Hematopoietic multipotent progenitor cell (in vitro differentiated cells): ENCODE results near the gene INPPL1. TPM values are rescaled to one million over a fixed set of nuclear protein-coding genes. Genes with fewer than 3 reads are reported as not detected.
"Not testable (repeated sequence)": the region's sequence is repeated elsewhere in the genome, so short reads cannot be mapped to it uniquely, and the experiment has no call there.

Source experiments
- DNase-seq, 3 donors: peaks; one replicate each; pipeline ENCODE4 v3.0.0-alpha.2; 2011 to 2015; ENCODE audit warnings: low read depth in 2 of 3, low spot score in 2 of 3
- total RNA-seq: library from RNA; depleted of rRNA; stranded (reverse); fragments of >200 nt; gene quantifications from one replicate; pipeline ENCODE4 v1.2.3, GENCODE V29; 2012

INPPL1 gene, protein sequence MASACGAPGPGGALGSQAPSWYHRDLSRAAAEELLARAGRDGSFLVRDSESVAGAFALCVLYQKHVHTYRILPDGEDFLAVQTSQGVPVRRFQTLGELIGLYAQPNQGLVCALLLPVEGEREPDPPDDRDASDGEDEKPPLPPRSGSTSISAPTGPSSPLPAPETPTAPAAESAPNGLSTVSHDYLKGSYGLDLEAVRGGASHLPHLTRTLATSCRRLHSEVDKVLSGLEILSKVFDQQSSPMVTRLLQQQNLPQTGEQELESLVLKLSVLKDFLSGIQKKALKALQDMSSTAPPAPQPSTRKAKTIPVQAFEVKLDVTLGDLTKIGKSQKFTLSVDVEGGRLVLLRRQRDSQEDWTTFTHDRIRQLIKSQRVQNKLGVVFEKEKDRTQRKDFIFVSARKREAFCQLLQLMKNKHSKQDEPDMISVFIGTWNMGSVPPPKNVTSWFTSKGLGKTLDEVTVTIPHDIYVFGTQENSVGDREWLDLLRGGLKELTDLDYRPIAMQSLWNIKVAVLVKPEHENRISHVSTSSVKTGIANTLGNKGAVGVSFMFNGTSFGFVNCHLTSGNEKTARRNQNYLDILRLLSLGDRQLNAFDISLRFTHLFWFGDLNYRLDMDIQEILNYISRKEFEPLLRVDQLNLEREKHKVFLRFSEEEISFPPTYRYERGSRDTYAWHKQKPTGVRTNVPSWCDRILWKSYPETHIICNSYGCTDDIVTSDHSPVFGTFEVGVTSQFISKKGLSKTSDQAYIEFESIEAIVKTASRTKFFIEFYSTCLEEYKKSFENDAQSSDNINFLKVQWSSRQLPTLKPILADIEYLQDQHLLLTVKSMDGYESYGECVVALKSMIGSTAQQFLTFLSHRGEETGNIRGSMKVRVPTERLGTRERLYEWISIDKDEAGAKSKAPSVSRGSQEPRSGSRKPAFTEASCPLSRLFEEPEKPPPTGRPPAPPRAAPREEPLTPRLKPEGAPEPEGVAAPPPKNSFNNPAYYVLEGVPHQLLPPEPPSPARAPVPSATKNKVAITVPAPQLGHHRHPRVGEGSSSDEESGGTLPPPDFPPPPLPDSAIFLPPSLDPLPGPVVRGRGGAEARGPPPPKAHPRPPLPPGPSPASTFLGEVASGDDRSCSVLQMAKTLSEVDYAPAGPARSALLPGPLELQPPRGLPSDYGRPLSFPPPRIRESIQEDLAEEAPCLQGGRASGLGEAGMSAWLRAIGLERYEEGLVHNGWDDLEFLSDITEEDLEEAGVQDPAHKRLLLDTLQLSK
- total RNA-seq, result 80.0 TPM

DNA sequence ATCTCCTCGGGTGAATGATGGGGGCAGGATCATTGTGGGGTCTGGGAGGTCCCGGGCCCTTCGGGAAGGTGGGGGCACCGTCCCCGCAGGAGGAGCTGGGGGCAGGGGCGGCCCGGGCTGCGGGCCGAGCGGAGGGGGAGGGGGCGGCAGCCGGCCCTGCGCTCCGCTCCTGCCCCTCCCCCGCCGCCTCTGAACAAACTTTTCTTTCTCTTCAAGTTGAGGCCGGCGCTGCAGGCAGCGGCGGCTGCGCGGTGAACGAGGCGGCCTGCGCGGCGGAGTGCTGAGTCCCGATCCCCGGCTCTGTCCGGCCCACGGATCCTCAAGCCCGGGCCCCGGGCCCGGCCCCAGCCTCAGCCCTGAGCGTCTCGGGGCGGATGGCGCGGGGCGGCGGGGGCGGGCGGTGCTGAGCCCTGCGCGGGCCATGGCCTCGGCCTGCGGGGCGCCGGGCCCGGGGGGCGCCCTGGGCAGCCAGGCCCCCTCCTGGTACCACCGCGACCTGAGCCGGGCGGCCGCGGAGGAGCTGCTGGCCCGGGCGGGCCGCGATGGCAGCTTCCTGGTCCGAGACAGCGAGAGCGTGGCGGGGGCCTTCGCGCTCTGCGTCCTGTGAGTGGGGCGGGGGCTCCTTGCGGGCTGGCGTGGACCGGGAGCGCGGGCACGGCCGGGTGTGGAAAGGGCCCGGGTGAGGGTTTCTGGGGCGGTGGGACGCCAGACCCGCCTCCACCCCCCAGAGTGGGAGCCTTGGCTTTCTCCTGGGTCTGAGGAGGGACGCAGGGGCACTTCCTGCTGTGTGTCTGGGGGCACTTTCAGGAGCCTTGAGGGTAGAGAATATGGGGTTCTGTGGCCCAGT lies at the start of gene INPPL1:
Gene INPPL1 (plus strand): TSS at position 204 of the 847 bp plus-strand sequence. CDS start 218 bp downstream, at position 422.
- peak in 1 of 3 donors; percentile 15 for DNase-seq

DNA sequence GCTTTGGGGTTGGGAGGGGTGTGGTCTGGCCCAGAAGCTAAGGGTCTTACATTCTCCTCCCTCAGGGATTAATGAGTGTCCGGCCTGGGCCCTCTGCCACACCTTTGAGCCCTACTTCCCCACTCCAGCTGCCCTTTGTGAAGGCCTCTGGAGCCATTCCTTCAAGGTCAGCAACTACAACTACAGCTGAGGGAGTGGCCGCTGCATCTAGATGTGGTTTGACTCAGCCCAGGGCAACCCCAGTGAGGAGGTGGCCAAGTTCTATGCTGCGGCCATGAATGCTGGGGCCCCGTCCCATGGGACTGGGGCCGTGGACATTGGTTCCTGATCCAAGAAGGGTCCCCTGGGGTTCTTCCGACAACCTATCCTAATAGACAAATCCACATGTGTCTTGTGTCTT lies 46.9 kb upstream of the INPPL1 start:
- no peak for DNase-seq

DNA sequence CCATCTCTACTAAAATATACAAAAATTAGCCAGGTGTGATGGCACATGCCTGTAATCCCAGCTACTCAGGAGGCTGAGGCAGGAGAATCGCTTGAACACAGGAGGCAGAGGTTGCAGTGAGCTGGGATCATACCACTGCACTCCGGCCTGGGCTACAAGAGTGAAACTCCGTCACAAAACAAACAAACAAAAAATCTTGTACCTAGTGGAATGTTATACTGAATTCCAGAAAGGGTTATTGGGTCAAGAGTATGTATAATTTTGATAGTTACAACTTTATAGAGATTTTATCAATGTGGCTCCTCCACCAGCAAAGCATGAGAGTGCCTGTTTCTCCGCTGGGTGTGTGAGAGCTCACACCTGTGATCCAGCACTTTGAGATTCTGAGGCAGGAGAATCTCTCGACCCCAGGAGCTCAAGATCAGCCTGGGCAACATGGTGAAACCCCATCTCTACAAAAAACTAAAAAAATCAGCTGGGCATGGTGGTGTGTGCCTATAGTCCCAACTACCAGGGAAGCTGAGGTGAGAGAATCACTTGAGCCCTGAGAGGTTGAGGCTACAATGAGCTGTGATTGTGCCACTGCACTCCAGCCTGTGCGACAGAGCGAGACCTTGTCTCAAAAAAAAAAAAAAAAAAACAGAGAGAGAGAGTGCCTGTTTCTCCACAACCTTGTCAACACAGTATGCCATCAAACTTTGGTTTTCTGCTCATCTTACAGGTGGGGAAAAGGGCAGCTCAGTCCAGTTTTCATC lies 45.3 kb upstream of the INPPL1 start:
- no peak for DNase-seq

DNA sequence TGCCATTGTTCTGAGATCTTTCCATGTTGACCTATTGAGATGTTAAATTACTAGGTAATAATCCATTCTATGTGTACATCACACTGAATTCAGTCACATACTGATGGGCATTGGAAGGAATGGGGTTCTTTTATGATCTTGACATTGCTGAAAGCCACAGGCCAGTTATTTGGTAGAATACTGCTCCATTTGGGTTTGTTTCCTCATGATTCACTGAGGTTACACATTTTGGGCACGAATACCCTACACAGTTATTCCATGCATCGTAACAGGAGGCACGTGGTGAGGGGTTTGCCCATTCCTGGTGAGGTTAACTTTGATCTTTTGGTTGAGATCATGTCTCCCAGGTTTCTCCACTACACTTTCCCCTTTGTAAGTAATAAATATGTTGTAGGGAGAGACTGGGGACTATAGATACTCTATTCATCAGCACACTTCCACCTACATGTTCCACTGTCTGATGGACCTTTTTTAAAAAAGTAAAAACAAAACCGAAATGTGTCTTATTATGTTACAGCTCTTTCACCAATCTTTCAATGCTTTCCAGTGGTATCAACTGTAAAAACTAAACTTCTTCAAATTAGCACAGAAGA lies 44.7 kb upstream of the INPPL1 start:
- no peak for DNase-seq

DNA sequence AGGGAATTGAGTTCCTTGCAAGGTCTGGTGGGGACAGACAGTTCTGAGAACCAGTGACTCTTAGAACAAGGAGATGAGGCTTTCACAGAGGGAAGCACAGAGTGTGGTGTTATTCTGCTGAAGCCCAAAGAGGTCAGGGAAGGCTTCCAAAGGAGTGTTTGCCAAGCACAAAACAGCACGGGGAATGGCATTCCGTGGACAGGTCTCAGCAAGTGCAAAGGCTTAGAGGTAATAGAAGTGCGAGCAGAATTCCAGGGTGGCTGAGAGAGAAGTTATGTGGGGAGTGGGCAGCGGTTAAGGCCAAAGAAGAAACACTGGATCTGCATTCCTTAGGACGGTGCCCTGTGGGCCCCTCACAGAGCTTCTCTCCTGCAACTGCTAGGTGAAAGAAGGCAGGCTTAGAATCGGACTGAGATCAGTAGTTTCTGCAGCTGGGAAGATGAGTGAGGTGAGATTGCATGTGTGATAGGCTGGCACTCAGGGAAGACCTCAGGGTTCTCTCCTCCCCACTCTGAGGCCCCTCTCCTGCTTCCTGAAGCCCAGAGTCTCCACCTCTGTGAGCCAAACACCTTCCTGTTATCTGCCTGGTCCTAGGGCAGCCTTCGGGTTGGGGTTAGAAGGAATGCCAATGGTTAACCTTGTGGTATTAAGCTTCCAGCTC lies 43.5 kb upstream of the INPPL1 start:
- not testable (repeated sequence) for DNase-seq

DNA sequence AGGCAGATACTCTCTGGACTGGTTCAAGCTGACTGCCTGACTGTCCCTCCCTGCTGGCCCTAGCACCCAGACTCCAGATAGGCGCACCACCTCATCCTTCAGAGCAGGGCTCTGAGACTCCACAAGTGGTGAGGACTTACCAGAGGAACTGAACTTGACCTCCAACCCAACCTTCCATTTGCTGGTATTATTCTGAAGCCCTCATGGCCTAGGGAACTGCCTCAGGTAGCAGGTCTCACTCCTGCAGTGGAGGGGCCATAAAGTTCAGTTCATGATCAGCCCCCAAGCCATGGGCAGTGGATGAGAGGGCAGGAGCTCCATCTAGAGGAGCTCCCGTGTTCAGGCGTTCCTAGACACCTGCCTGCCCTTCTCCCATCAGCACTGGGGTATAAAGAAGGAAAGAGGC lies 43.0 kb upstream of the INPPL1 start:
- DNase-seq, result not testable (repeated sequence)

DNA sequence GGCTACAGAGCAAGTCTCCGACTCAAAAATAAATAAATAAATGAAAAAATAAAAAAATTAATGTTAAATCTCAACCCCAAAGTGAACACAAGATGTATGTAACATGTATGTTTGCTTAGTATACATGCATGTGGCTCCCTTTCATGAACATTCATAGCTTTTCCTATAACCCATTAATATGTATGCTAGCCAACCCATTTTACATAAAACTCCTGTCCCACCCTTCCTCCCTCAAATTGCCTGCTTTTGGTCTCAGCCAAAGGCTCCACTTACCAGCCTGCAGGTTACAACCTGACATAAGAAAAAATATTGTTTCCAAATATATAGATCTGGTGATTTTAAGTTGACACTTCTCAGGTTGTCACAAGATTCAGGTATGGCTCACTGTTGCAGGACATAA lies 36.3 kb upstream of the INPPL1 start:
- no peak for DNase-seq

DNA sequence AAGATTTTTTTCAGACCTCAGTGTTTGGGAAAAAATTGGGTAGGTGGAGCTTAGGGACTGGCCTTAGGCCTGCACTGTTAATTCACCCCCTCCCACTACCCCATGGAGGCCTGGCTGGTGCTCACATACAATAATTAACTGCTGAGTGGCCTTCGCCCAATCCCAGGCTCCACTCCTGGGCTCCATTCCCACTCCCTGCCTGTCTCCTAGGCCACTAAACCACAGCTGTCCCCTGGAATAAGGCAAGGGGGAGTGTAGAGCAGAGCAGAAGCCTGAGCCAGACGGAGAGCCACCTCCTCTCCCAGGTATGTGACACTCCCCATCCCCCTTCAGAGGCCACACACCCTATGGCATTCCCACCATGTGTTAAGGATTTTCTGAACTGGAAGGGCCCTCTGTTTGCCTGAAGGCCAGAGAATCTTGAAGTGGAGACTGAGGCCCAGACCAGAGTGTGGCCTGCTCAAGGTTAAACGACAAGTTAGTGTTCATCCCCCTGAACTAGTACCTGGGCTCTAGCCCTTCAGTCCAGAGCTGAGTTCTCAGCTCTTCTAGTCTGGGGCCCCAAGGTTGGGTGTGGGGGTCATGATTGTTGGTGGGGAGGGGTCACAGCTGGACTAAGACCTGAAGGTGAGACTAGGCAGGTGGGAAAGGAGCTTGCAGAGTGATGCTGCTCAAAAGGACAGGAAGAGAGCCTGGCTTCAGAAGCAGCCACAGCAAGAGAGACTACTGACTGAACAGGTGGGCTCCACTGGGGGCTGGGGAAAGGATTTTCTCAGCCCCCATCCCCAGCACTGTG lies 34.9 kb upstream of the INPPL1 start:
- DNase-seq, result no peak

DNA sequence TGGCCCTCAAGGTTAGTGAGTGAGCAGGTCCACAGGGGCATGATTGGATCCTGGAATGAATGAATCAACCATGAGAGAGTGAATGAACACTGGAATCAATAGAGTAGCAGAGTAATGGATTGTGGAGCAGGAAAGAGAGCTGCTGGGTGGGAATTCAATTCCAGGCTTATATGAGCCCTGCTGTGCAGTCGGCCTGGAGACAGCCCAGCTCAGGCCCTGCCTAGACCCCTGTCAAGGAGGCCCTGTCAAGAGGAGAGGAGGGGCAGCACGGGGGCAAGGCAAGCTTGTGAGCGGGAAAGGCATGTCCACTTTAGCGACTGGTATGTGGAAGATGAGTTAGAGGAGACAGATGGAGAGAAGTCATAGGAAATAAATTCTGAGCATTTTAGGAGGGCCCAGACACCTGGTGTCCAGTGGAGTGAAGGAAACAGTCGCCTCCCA lies 33.9 kb upstream of the INPPL1 start:
- DNase-seq, result no peak

DNA sequence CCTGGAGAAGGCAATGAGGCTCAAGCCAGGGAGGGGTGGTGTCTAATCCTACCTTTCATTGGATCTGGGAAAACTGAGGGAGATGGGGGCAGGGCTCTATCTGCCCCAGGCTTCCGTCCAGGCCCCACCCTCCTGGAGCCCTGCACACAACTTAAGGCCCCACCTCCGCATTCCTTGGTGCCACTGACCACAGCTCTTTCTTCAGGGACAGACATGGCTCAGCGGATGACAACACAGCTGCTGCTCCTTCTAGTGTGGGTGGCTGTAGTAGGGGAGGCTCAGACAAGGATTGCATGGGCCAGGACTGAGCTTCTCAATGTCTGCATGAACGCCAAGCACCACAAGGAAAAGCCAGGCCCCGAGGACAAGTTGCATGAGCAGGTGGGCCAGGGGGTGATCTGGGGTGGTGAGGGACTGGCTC lies 32.6 kb upstream of the INPPL1 start, which contains the start of gene FOLR1:
Gene FOLR1 (plus strand): TSS at position 180 of the 421 bp plus-strand sequence. CDS start 34 bp downstream, at position 214.
- no peak for DNase-seq

DNA sequence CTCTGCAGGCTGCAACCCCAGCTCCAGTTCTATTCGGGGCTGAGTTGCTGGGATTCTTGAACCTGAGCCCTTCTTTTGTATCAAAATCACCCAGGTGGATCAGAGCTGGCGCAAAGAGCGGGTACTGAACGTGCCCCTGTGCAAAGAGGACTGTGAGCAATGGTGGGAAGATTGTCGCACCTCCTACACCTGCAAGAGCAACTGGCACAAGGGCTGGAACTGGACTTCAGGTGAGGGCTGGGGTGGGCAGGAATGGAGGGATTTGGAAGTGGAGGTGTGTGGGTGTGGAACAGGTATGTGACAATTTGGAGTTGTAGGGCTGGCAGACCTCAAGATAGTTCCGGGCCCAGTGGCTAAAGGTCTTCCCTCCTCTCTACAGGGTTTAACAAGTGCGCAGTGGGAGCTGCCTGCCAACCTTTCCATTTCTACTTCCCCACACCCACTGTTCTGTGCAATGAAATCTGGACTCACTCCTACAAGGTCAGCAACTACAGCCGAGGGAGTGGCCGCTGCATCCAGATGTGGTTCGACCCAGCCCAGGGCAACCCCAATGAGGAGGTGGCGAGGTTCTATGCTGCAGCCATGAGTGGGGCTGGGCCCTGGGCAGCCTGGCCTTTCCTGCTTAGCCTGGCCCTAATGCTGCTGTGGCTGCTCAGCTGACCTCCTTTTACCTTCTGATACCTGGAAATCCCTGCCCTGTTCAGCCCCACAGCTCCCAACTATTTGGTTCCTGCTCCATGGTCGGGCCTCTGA lies 28.9 kb upstream of the INPPL1 start:
- DNase-seq, result no peak

DNA sequence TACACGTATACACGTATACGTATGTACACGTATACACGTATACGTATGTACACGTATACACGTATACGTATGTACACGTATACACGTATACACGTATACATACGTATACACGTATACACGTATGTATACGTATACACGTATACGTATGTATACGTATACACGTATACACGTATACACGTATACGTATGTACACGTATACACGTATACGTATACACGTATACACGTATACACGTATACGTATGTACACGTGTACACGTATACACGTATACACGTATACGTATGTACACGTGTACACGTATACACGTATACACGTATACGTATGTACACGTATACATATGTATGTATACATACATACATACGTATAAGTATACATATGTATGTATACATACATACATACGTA lies 23.1 kb upstream of the INPPL1 start:
- not testable (repeated sequence) for DNase-seq

DNA sequence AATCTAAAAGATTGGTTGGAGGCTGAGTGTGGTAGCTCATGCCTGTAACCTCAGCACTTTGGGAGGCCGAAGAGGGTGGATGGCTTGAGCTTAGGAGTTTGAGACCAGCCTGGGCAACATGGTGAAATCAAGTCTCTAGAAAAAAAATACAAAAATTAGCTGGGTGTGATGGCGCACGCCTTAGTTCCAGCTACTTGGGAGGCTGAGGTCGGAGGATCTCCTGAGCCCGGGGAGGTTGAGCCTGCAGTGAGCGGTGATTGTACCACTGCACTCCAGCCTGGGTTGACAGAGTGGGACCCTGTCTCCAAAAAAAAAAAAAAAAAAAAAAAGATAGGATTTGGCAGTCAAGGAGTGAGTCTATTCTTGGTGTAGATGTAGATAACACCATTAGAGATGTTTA lies 22.0 kb upstream of the INPPL1 start:
- no peak for DNase-seq

DNA sequence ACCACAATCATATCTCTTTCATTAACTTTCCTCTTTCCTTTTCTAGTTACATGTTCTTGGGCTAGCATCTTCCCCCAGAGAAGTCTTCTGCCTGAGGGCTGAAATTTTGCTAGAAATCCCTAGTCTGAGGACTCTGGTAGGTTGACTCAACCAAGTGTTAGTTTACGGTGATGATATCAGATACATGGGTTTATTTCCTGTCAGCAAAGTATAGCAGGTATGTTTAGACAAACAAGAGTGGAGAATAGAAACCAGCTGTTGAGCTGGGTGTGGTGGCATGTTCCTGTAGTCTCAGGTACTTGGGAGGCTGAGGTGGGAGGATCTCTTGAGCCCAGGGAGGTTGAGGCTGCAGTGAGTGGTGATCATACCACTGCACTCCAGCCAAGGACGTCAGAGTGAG lies 21.4 kb upstream of the INPPL1 start:
- DNase-seq, result no peak

DNA sequence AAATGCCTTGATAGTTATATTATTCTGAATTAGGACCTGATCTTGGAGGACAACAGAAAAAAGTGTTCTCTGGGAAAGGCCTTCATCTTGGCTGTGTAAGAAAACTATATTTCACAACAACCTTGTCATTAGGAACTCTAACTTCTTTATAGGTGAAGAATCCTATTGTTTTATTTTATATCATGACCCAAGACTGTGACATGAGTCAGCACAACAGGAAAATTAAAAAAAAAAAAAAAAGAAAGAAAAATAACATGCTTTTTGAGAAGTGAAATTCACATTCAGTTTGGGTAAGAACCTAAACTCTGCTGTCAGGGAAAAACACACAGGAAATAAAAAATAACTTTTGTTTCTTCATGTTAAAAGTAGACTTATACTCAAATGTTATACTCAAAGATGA lies 19.7 kb upstream of the INPPL1 start:
- DNase-seq, result peak in 1 of 3 donors; percentile 23

DNA sequence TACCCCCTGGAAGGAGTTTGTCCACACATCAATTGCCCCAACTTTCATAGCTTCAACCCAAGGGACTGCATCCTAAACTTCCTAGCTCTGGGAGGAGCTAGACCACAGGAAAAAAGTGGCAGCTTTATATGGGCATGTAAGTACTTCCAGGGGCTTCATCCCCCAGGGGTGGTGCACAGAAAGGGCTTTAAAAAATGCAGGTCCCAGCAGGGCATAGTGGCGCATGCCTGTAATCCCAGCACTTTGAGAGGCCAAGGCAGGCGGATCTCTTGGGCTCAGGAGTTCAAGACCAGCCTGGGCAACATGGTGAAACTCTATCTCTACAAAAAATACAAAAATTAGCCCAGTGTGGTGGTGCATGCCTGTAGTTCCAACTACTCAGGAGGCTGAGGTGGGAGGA lies 17.8 kb upstream of the INPPL1 start:
- not testable (repeated sequence) for DNase-seq

DNA sequence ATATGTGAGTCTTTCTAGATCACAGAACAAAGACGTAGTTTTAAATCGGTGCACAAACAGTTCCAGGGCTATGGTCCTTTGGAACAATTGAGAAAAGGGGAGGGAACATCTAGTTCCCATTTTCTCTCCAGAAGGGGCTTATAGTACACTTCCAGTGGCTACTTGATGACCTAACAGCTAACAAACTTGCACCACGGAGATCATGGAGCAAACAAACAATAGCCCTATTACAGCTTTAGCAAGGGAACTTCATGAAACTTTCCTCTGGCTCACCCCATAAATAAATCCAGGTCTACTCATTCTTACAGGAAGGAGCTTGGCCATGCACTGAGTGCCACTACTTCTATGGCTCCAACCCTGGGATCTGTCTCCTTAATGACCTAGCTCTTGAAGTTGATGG lies 16.3 kb upstream of the INPPL1 start:
- no peak for DNase-seq
